H7 (cell line): Measurements from ENCODE around the gene ANAPC15. TPM values are rescaled to one million over a fixed set of nuclear protein-coding genes. Genes with fewer than 3 reads are reported as not detected.
A peak's percentile ranks its signal among the peaks of the same experiment; 100 is the strongest.

Source experiments
- DNase-seq: peaks from one replicate; pipeline ENCODE4 v3.0.0; 2012
- H3K27me3 ChIP-seq: 2 replicates; pipeline ENCODE4 v1.6.0; 2011; ENCODE audit warnings: mild to moderate bottlenecking, low read length; ENCODE audit not compliant: control insufficient read depth, insufficient read depth
- H3K36me3 ChIP-seq: replicated peaks from 2 replicates; pipeline ENCODE4 v1.5.1; 2011; ENCODE audit warnings: low read length; ENCODE audit not compliant: control insufficient read depth, insufficient read depth
- H3K4me3 ChIP-seq: 2 replicates; pipeline ENCODE4 v1.5.1; 2011; ENCODE audit warnings: low read depth, mild to moderate bottlenecking, control low read depth, low read length, moderate library complexity; ENCODE audit not compliant: insufficient read depth
- total RNA-seq: library from RNA; depleted of rRNA; stranded (reverse); fragments of >200 nt; shearing (Covaris generic); gene quantifications from 2 replicates; pipeline ENCODE4 v1.2.3, GENCODE V29; 2014

Gene ANAPC15
- total RNA-seq, 1 experiment from 2014 or later, result 62.6 TPM

GRCh38 chr11:72114570-72114969 lies 2.1 kb upstream of the ANAPC15 start:
- no peak overlapping the region for H3K4me3 ChIP-seq
- H3K27me3 ChIP-seq, result no peaks in the 10 kb centered on the region; the same call in none of the 2 replicates
- DNase-seq, result no peak
- peaks cover 2% of the 10 kb centered on the region for H3K36me3 ChIP-seq

DNA sequence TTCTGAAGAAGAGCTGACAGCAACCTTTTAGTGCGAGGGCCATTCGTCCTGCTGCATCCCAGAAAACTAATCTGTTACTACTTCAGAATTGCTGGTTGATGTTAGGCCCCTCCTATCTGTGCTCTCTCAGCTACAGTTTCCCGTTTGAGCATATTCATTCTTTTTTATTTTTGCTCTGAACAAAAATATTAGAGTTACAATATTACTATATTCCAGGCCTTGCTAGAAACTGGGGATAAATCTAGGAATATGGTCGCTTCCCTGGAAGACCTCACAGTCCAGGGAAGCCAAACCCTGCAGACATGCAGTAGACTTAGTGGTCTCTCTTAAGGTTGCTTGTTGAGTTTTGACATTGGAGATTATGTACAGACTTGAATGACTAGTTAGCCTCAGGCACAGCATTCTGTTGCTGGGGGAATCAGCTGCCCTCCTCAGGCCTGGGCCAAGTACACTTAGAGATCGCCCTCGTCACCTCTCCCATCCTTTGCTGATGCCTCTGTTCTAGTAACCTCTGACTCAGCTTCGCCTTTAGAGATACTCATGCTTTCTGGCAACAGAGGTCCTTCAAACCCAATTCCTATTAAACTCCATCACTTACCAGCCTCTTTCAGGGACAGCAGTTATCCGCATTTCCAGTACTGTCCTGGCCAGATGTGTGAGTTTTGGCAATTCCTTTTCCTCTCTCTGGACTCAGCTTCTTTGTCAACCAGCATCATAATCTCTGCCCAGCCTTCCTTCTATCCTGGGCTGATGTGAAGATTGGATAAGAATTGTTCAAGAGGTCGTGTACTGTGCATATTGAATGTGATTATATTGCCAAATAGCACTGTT lies 698 bp upstream of the ANAPC15 start:
- DNase-seq, result no peak
- H3K36me3 ChIP-seq, result peaks cover 2% of the 10 kb centered on the region
- H3K27me3 ChIP-seq, result no peaks in the 10 kb centered on the region; the same call in none of the 2 replicates
- H3K4me3 ChIP-seq, result peak overlapping the region; percentile 81

DNA sequence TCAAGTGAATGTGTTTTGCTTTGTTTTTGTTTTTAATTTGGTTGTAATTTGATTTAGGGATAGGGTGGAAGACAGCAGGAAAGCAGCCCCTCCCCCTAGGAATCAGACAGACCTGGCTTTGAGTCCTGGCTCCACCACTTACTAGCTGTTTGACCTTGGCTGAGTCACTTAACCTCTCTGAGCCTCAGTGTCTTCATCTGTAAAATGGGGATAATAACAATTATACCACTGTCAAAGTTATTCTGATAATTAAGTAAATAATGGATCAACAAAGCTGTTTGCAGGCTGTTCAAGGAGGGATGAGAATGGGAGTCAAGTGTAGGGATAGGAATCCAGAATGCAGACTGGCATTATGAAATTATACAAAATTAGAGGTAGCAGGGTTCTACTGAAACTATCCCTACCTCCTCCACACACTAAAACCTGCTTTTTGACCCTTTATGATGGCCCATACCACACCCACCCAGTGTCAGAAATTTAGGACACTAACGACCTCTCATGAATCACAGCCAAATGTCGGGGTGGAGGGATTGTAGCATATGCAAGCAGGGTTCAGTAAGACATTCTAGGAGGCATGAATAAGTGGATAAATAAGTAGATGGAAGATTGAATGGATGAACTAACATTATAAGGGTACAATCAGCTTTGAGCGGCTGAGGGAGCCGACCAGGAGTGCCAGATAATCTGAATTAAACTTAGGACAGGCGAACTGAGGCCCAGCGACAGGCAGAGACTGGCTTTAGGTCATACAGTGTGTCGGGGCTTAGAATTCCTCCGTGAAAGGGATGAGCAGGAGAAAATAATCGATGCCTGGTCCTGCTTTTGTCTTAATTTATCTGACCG lies 974 bp downstream of the ANAPC15 start:
- Histone ChIP-seq H3K4me3 (peak overlapping the region; percentile 81), H3K36me3 (peaks cover 2% of the 10 kb centered on the region), H3K27me3 (no peaks in the 10 kb centered on the region; the same call in 1 of the 2 replicates)
- DNase-seq, result no peak

- Histone ChIP-seq H3K4me3 (no peak within 1 kb of the TSS), H3K36me3 (peaks cover under 1% of the 10 kb centered on the region), H3K27me3 (no peaks in the 10 kb centered on the region; the same call in 1 of the 2 replicates)
- no peak for DNase-seq
These were observed 6.6 kb downstream of the ANAPC15 start, which contains the start of gene TOMT for GRCh38 chr11:72105888-72106287. TOMT (plus strand) TSS chr11:72105924; CDS start chr11:72105952, 28 bp downstream.

GRCh38 chr11:72103754-72104167 lies 8.7 kb downstream of the ANAPC15 start:
- Histone ChIP-seq H3K27me3 (no peaks in the 10 kb centered on the region; the same call in 1 of the 2 replicates), H3K36me3 (peaks cover 10% of the 10 kb centered on the region), H3K4me3 (peak overlapping the region; percentile 14; the same call in 1 of the 2 replicates)
- no peak for DNase-seq

GRCh38 chr11:72102946-72103753 lies 9.3 kb downstream of the ANAPC15 start, which contains the start of gene LAMTOR1:
LAMTOR1 (minus strand) TSS chr11:72103297; CDS start chr11:72103224, 73 bp downstream.
- Histone ChIP-seq H3K4me3 (peak within 1 kb of the TSS; percentile 93), H3K27me3 (no peaks in the 10 kb centered on the region; the same call in 1 of the 2 replicates), H3K36me3 (peaks cover 16% of the 10 kb centered on the region)
- peak; percentile 99 for DNase-seq

GRCh38 chr11:72102631-72102945 lies 9.9 kb downstream of the ANAPC15 start:
- no peak for DNase-seq
- H3K27me3 ChIP-seq, result no peaks in the 10 kb centered on the region; the same call in 1 of the 2 replicates
- peak overlapping the region; percentile 93 for H3K4me3 ChIP-seq
- H3K36me3 ChIP-seq, result peaks cover 19% of the 10 kb centered on the region

DNA sequence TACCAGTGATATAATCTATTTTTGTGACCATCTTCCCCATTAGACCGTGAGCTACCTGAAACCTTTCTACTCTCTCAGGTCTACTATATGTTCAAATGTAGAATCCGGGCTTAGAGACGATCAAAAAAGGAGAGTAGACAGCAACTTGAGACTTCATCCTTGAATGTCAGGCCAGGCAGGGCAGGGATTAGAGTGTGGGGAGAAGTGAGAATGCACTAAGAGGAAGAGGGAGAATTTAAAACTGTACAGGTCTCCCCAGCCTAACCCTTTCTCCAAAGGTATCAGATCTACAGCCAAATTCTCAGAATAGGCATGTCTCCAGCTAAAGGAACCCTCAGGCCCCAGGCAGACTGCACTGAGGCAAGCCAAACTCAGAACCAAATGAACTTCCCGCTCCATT lies 10.3 kb downstream of the ANAPC15 start:
- H3K4me3 ChIP-seq, result peak overlapping the region; percentile 93
- H3K27me3 ChIP-seq, result no peaks in the 10 kb centered on the region; the same call in 1 of the 2 replicates
- DNase-seq, result no peak
- peaks cover 20% of the 10 kb centered on the region for H3K36me3 ChIP-seq

GRCh38 chr11:72100462-72100861 lies 12.0 kb downstream of the ANAPC15 start:
- Histone ChIP-seq H3K36me3 (peaks cover 23% of the 10 kb centered on the region), H3K4me3 (no peak overlapping the region), H3K27me3 (no peaks in the 10 kb centered on the region; the same call in 1 of the 2 replicates)
- no peak for DNase-seq

DNA sequence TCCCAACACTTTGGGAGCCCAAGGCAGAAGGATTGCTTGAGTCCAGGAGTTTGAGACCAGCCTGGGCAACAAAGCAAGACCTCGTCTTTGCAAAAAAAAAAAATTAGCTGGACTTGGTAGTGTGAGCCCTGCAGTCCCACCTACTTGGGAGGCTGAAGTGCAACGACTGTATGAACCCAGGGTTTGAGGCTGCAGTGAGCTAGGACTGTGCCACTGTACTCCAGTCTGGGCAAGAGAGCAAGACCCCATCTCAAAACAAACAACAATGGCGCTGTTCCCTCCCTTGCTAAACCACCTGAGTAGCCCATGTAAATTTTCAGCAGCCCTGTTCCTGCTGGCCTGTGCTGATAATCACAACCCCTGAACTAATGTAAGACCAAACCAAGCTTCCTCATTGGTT lies 12.5 kb downstream of the ANAPC15 start:
- peaks cover 25% of the 10 kb centered on the region for H3K36me3 ChIP-seq
- no peaks in the 10 kb centered on the region; the same call in 1 of the 2 replicates for H3K27me3 ChIP-seq
- H3K4me3 ChIP-seq, result no peak overlapping the region
- no peak for DNase-seq

GRCh38 chr11:72098741-72099140 lies 13.8 kb downstream of the ANAPC15 start:
- Histone ChIP-seq H3K27me3 (no peaks in the 10 kb centered on the region), H3K4me3 (no peak overlapping the region), H3K36me3 (peaks cover 28% of the 10 kb centered on the region)
- no peak for DNase-seq

DNA sequence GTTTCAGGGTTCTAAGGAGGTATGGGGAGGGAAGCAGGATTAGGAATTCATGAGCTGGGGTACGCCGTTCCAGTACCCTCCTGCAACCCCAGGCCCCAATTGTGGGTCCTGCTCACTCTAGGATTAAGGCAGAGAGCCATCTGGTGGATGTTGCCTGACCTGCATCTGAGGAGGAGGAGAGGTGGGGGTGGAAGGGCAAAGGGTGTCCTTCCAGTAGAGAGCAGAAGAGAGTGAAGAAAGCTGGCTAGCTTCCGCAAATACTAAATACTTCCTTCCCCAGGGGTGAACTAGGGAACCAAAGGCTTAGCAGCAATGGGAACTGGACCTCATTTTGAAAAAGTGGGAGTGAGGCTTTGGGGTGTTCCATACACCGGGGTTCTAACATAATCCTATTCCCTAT lies 21.2 kb downstream of the ANAPC15 start:
- H3K27me3 ChIP-seq, result no peaks in the 10 kb centered on the region
- peak; percentile 88 for DNase-seq
- H3K4me3 ChIP-seq, result no peak overlapping the region
- peaks cover 7% of the 10 kb centered on the region for H3K36me3 ChIP-seq

- no peak for DNase-seq
- no peaks in the 10 kb centered on the region; the same call in 1 of the 2 replicates for H3K36me3 ChIP-seq
- H3K4me3 ChIP-seq, result no peak overlapping the region
- no peaks in the 10 kb centered on the region for H3K27me3 ChIP-seq
These were observed 24.3 kb downstream of the ANAPC15 start for GRCh38 chr11:72088076-72088808.
